ENCODE data around the gene ITGAL. TPM values are rescaled to one million over a fixed set of nuclear protein-coding genes. Genes with fewer than 3 reads are reported as not detected.

The ITGAL gene
- total RNA-seq, 1 donor = 0.36 TPM

DNA sequence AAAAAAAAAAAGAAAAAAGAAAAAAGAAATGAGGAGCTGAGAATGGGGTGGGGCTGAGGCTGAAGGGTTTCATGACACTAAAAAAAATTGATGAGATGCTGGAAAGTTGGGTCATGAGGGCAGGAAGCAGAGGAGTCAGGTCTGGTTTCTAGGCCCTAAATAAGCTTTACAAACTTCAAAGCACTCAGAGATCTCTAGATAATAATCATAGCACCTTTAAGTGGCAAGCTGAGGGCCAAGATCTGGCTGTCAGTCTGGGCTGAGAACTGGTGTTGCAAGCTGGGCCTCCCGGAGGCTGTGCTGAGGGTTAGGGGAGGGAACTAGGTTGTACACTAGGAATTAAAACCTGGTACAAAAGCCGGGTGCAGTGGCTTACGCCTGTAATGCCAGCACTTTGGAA lies 79.2 kb downstream of the ITGAL start:
- H3K27ac ChIP-seq (ENCODE audit: low read depth, low read length) = no peak overlapping the region
- no peaks in the 10 kb centered on the region for H4K20me1 ChIP-seq (ENCODE audit: insufficient read depth, low read length)
- no peak overlapping the region for H2AFZ ChIP-seq (ENCODE audit: low read length)
- H3K36me3 ChIP-seq (ENCODE audit: insufficient read depth, low read length) = peaks cover 16% of the 10 kb centered on the region
- no peak for DNase-seq (ENCODE audit: insufficient read length, low spot score, missing footprints)
- no peak overlapping the region for H3K4me3 ChIP-seq (ENCODE audit: insufficient read depth, low read length)
- H3K9me3 ChIP-seq (ENCODE audit: low read depth, low read length) = no peaks in the 10 kb centered on the region
- H3K4me1 ChIP-seq (ENCODE audit: insufficient read depth, low read length) = peaks cover 2% of the 10 kb centered on the region
- no peaks in the 10 kb centered on the region for H3K27me3 ChIP-seq (ENCODE audit: insufficient read depth, low read length)
- TF ChIP-seq, protein P1, sequence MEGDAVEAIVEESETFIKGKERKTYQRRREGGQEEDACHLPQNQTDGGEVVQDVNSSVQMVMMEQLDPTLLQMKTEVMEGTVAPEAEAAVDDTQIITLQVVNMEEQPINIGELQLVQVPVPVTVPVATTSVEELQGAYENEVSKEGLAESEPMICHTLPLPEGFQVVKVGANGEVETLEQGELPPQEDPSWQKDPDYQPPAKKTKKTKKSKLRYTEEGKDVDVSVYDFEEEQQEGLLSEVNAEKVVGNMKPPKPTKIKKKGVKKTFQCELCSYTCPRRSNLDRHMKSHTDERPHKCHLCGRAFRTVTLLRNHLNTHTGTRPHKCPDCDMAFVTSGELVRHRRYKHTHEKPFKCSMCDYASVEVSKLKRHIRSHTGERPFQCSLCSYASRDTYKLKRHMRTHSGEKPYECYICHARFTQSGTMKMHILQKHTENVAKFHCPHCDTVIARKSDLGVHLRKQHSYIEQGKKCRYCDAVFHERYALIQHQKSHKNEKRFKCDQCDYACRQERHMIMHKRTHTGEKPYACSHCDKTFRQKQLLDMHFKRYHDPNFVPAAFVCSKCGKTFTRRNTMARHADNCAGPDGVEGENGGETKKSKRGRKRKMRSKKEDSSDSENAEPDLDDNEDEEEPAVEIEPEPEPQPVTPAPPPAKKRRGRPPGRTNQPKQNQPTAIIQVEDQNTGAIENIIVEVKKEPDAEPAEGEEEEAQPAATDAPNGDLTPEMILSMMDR (IDR thresholded peaks at IDR 0.05; ENCODE audit: extremely low read depth, low read depth, low read length) = no peak
- no peak overlapping the region for H3K4me2 ChIP-seq (ENCODE audit: insufficient read depth, low read length)
- H3K79me2 ChIP-seq (ENCODE audit: insufficient read depth, low read length) = peaks cover 5% of the 10 kb centered on the region

DNA sequence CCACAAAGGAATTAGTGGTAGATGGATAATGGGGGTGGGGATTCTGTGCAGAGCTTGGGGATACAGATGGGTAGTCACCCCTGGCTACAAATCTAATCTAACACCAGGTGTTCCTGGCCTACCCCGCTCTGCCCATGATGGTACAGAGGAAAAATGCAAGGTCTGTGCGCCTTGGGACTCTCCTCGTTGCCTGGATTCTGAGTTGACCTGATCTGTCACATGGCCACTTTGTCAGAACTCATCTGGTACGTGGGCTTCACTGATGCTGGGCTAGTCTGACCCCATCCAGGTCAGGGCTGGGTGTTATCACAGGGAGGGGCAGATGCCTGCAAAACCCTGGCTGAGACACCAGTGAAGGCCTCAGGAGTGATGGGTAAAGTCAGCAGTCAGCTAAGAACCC lies 80.4 kb downstream of the ITGAL start:
- H4K20me1 ChIP-seq (ENCODE audit: insufficient read depth, low read length) = no peaks in the 10 kb centered on the region
- H3K27ac ChIP-seq (ENCODE audit: low read depth, low read length) = no peak overlapping the region
- no peaks in the 10 kb centered on the region for H3K27me3 ChIP-seq (ENCODE audit: insufficient read depth, low read length)
- H2AFZ ChIP-seq (ENCODE audit: low read length) = no peak overlapping the region
- no peak overlapping the region for H3K4me2 ChIP-seq (ENCODE audit: insufficient read depth, low read length)
- TF ChIP-seq, protein P1 (IDR thresholded peaks at IDR 0.05; ENCODE audit: extremely low read depth, low read depth, low read length) = no peak
- no peak for DNase-seq (ENCODE audit: insufficient read length, low spot score, missing footprints)
- peaks cover 2% of the 10 kb centered on the region for H3K4me1 ChIP-seq (ENCODE audit: insufficient read depth, low read length)
- H3K4me3 ChIP-seq (ENCODE audit: insufficient read depth, low read length) = no peak overlapping the region
- peaks cover 16% of the 10 kb centered on the region for H3K36me3 ChIP-seq (ENCODE audit: insufficient read depth, low read length)
- H3K9me3 ChIP-seq (ENCODE audit: low read depth, low read length) = no peaks in the 10 kb centered on the region
- peaks cover 15% of the 10 kb centered on the region for H3K79me2 ChIP-seq (ENCODE audit: insufficient read depth, low read length)

DNA sequence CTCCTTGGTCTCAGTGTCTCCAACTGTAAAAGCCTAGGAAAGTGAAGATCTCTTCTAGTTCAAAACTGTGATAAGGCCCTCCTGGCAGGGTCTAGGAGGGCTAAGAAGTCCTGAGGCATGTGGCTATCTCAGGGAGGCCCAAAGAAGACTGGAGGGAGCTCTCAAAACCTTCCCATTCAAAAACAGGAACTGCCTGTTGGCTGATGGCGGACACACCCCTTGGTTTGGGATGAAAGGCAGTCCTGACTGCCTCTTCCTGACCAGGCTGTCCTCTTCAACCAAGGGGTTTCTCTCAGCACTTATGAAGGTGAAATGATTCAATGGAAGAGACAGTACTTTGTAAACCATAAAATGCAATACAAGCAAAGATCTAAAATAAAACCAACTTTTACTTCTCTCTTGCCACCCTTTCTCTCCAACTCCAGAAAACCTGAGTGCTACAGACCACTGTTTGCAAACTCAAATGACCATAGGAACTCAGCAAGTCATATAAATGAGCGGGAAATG lies 80.9 kb downstream of the ITGAL start:
- TF ChIP-seq, protein P1 (IDR thresholded peaks at IDR 0.05; ENCODE audit: extremely low read depth, low read depth, low read length) = no peak
- Histone ChIP-seq H2AFZ (ENCODE audit: low read length) (no peak overlapping the region), H3K4me1 (ENCODE audit: insufficient read depth, low read length) (peaks cover 2% of the 10 kb centered on the region), H3K27me3 (ENCODE audit: insufficient read depth, low read length) (no peaks in the 10 kb centered on the region), H3K9me3 (ENCODE audit: low read depth, low read length) (no peaks in the 10 kb centered on the region), H3K79me2 (ENCODE audit: insufficient read depth, low read length) (peaks cover 17% of the 10 kb centered on the region), H4K20me1 (ENCODE audit: insufficient read depth, low read length) (no peaks in the 10 kb centered on the region), H3K36me3 (ENCODE audit: insufficient read depth, low read length) (peaks cover 16% of the 10 kb centered on the region), H3K4me3 (ENCODE audit: insufficient read depth, low read length) (no peak overlapping the region), H3K27ac (ENCODE audit: low read depth, low read length) (no peak overlapping the region), H3K4me2 (ENCODE audit: insufficient read depth, low read length) (no peak overlapping the region)
- no peak for DNase-seq (ENCODE audit: insufficient read length, low spot score, missing footprints)

DNA sequence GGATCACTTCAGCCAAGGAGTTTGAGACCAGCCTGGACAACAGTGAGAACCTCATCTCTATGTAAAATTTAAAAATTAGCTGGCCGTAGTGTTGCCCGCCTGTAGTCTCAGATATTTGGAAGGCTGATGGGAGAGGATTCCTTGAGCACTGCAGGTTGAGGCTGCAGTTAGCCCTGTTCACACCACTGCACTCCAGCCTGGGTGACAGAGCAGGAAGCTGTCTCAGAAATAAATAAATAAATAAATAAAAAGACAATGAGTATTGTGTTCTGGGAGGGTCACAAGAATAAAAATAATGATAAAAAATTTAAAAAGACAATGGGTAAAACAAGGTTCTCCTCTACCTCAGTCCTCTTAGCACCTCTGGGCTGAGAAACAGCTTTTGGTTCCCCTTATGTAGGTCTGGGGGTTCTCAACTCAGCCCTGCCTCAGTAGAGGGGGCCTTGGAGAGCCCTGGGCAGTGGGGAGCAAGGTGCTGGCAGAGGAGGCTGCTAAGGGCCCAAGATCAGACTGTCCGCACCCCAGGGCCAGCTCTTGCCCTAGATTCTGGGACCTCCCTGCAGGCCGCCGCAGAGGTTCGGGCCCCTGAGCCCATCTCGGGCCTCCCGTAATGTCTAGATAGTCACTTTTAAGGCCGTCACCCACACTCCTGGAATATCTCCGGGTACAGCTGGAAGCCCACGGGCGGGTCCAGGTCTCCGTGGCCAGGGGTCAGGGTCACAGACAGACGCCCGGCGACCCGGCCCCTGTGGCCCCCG lies 82.2 kb downstream of the ITGAL start:
- no peak overlapping the region for H2AFZ ChIP-seq (ENCODE audit: low read length)
- TF ChIP-seq, protein P1 (IDR thresholded peaks at IDR 0.05; ENCODE audit: extremely low read depth, low read depth, low read length) = no peak
- H3K4me1 ChIP-seq (ENCODE audit: insufficient read depth, low read length) = no peaks in the 10 kb centered on the region
- H3K27ac ChIP-seq (ENCODE audit: low read depth, low read length) = no peak overlapping the region
- peaks cover 16% of the 10 kb centered on the region for H3K36me3 ChIP-seq (ENCODE audit: insufficient read depth, low read length)
- peaks cover 17% of the 10 kb centered on the region for H3K79me2 ChIP-seq (ENCODE audit: insufficient read depth, low read length)
- no peaks in the 10 kb centered on the region for H4K20me1 ChIP-seq (ENCODE audit: insufficient read depth, low read length)
- no peaks in the 10 kb centered on the region for H3K27me3 ChIP-seq (ENCODE audit: insufficient read depth, low read length)
- no peak overlapping the region for H3K4me2 ChIP-seq (ENCODE audit: insufficient read depth, low read length)
- no peak overlapping the region for H3K4me3 ChIP-seq (ENCODE audit: insufficient read depth, low read length)
- H3K9me3 ChIP-seq (ENCODE audit: low read depth, low read length) = no peaks in the 10 kb centered on the region
- DNase-seq (ENCODE audit: insufficient read length, low spot score, missing footprints) = no peak
